SU-DHL-6 (cell line): ENCODE measurements around the gene IL17B.

Experiments used
- H2AFZ ChIP-seq: fragments of 200-600 bp; sonication (generic); 2 replicates; pipeline ENCODE4 v1.6.1; 2014; ENCODE audit warnings: low read depth, mild to moderate bottlenecking, moderate library complexity, mixed read lengths, antibody characterized with exemption, low read length; ENCODE audit not compliant: severe bottlenecking
- H3F3A ChIP-seq: fragments of 200-600 bp; shearing (Covaris generic); 2 replicates; pipeline ENCODE4 v1.6.0; 2016; ENCODE audit warnings: antibody characterized with exemption, mild to moderate bottlenecking; ENCODE audit not compliant: insufficient read depth
- H3K27ac ChIP-seq: fragments of 200-600 bp; sonication (generic); 2 replicates; pipeline ENCODE4 v1.5.1; 2016; ENCODE audit warnings: low read depth, mild to moderate bottlenecking, low read length, moderate library complexity, mixed read lengths
- H3K27me3 ChIP-seq: fragments of 200-600 bp; sonication (generic), shearing (Covaris generic); 2 replicates; pipeline ENCODE4 v1.6.0; 2014; ENCODE audit warnings: mild to moderate bottlenecking, low read length
- H3K36me3 ChIP-seq: fragments of 200-600 bp; sonication (generic); 2 replicates; pipeline ENCODE4 v1.6.1; 2014; ENCODE audit warnings: mild to moderate bottlenecking, low read length, mixed read lengths
- H3K4me2 ChIP-seq: fragments of 300-600, 200-600 bp; shearing (Covaris generic), sonication (generic); 2 replicates; pipeline ENCODE4 v1.6.0; 2014; ENCODE audit warnings: low read length, low read depth, mild to moderate bottlenecking; ENCODE audit not compliant: poor library complexity, severe bottlenecking
- H3K4me3 ChIP-seq: fragments of 200-600 bp; sonication (generic); 2 replicates; pipeline ENCODE4 v1.5.1; 2014; ENCODE audit warnings: antibody characterized with exemption, low read length, mild to moderate bottlenecking, mixed read lengths; ENCODE audit not compliant: insufficient read depth, poor library complexity, severe bottlenecking
- H3K79me2 ChIP-seq: fragments of 200-600 bp; sonication (generic); 2 replicates; pipeline ENCODE4 v1.6.1; 2014; ENCODE audit warnings: mild to moderate bottlenecking, low read length, moderate library complexity; ENCODE audit not compliant: insufficient read depth
- H3K9ac ChIP-seq: fragments of 200-600 bp; sonication (generic); 2 replicates; pipeline ENCODE4 v1.7.0; 2014; ENCODE audit warnings: mild to moderate bottlenecking, low read length
- H3K9me2 ChIP-seq: fragments of 200-600 bp; sonication (generic); replicated peaks from 2 replicates; pipeline ENCODE4 v1.6.1; 2014; ENCODE audit warnings: low read length; ENCODE audit not compliant: insufficient read depth
- H3K9me3 ChIP-seq: fragments of 200-600 bp; sonication (generic); 2 replicates; pipeline ENCODE4 v1.6.1; 2014; ENCODE audit warnings: low read length, mixed read lengths; ENCODE audit not compliant: insufficient read depth
- H4K20me1 ChIP-seq: fragments of 200-600 bp; sonication (generic); 2 replicates; pipeline ENCODE4 v1.6.1; 2014; ENCODE audit warnings: low read depth, mild to moderate bottlenecking, antibody characterized with exemption, low read length, moderate library complexity, mixed read lengths
- EZH2phosphoT487 ChIP-seq: fragments of 200-600 bp; sonication (generic), shearing (Covaris generic); conservative IDR thresholded peaks from 2 replicates; pipeline ENCODE4 v1.6.1; 2018; ENCODE audit warnings: mild to moderate bottlenecking, antibody characterized with exemption, low read length, moderate library complexity, mixed read lengths
- TF ChIP-seq, protein P1 (sequence below): fragments of 200-600 bp; sonication (generic); IDR thresholded peaks from one replicate; pipeline ENCODE4 v1.5.1; 2017; ENCODE audit warnings: antibody characterized with exemption, mild to moderate bottlenecking, low read length, moderate library complexity; ENCODE audit not compliant: insufficient read depth, poor library complexity, severe bottlenecking

Gene IL17B

DNA sequence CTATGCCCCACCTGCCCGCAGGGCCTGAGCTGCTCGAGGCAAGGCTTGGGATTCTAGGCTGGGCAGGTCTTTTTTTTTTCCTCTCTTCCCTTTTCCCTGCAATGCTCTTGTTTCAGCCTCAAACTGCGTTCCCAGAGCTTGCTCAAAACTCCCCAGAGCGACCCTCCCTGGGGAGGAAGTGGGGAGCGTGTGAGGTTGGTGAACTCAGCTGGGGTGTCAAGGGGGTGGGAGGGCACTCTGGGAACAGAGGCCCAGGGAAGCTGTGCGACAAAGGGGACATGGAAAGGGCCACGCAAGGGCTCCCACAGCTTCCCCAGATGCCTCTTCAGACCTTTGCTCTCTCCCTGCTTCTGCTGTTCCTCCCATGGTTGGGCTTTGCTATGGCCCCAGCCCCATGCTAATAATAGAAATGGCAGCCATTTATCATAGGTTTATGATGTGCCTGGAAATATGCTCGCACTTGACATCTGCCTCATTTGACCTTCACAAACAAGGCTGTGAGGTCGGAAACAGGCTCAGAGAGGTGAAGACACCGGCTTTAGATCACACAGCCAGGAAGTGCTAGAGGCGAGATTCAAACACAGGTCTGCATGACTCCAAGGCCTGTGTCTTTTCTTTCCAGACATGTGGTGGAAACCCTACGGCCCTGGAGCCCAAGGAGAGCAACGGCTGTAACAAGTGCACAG, 40.9 kb upstream of the IL17B start:
- no peaks in the 10 kb centered on the region for H3K9me3 ChIP-seq
- H3K36me3 ChIP-seq: no peaks in the 10 kb centered on the region
- TF ChIP-seq, protein P1, sequence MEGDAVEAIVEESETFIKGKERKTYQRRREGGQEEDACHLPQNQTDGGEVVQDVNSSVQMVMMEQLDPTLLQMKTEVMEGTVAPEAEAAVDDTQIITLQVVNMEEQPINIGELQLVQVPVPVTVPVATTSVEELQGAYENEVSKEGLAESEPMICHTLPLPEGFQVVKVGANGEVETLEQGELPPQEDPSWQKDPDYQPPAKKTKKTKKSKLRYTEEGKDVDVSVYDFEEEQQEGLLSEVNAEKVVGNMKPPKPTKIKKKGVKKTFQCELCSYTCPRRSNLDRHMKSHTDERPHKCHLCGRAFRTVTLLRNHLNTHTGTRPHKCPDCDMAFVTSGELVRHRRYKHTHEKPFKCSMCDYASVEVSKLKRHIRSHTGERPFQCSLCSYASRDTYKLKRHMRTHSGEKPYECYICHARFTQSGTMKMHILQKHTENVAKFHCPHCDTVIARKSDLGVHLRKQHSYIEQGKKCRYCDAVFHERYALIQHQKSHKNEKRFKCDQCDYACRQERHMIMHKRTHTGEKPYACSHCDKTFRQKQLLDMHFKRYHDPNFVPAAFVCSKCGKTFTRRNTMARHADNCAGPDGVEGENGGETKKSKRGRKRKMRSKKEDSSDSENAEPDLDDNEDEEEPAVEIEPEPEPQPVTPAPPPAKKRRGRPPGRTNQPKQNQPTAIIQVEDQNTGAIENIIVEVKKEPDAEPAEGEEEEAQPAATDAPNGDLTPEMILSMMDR: no peak
- no peak for TF ChIP-seq EZH2phosphoT487
- H3K4me3 ChIP-seq: no peak overlapping the region
- H3K4me2 ChIP-seq: no peak overlapping the region
- no peaks in the 10 kb centered on the region for H3F3A ChIP-seq
- no peaks in the 10 kb centered on the region for H3K79me2 ChIP-seq
- H3K9ac ChIP-seq: no peak overlapping the region
- H3K27ac ChIP-seq: no peak overlapping the region
- H3K27me3 ChIP-seq: no peaks in the 10 kb centered on the region
- H4K20me1 ChIP-seq: no peaks in the 10 kb centered on the region
- no peaks in the 10 kb centered on the region for H3K9me2 ChIP-seq
- no peak overlapping the region for H2AFZ ChIP-seq

DNA sequence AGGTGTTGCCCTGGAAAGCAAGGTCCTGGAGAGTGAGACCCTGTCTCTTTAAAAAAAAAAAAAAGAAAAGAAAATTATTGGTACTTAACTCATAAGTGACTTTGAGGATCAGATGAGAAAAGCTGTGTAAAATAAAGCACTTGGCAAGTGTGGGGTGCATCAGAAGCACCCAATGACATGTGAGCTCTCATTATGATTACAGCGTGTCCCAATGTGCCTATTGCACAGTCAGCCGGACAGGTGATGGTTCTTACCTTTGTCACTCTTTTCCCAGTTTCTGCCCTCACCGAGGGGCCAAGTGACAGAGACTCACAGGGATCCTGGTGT, 40.4 kb upstream of the IL17B start:
- Histone ChIP-seq H3K36me3 (no peaks in the 10 kb centered on the region), H3K9me3 (no peaks in the 10 kb centered on the region), H3K27me3 (no peaks in the 10 kb centered on the region), H3K27ac (no peak overlapping the region), H3K4me2 (no peak overlapping the region), H4K20me1 (no peaks in the 10 kb centered on the region), H3K4me3 (no peak overlapping the region), H3K79me2 (no peaks in the 10 kb centered on the region), H2AFZ (no peak overlapping the region), H3F3A (no peaks in the 10 kb centered on the region), H3K9me2 (no peaks in the 10 kb centered on the region), H3K9ac (no peak overlapping the region)
- no peak for TF ChIP-seq EZH2phosphoT487

DNA sequence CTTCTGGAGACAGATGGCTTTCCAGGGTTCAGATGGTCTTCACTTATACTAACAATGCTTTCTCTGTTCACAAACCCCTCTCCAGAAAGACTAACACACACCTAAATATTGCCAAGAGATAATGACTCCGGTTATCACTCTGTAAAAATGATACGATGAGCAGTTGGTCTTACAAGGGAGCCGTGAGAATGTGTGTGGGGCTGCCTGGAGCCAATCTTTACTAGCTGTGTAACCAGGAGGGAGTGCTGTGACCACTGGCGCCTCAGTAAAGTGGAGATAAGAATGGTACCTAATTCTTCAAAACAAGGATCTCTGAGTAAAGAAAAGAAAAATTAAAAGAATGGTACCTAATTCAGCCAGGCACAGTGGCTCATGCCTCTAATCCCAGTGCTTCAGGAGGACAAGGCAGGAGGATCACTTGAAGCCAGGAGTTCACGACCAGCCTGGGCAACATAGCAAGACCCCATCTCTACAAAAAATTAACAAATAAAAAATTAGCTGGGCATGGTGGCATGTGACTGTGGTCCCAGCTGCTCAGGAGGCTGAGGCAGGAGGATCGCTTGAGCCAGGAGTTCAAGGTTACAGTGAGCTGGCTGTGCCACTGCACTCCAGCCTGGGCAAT, 39.9 kb upstream of the IL17B start:
- no peak overlapping the region for H2AFZ ChIP-seq
- H3K27me3 ChIP-seq: no peaks in the 10 kb centered on the region
- H3K4me3 ChIP-seq: no peak overlapping the region
- H4K20me1 ChIP-seq: no peaks in the 10 kb centered on the region
- H3K79me2 ChIP-seq: no peaks in the 10 kb centered on the region
- TF ChIP-seq, protein P1: no peak
- TF ChIP-seq EZH2phosphoT487: no peak
- no peaks in the 10 kb centered on the region for H3F3A ChIP-seq
- H3K9me2 ChIP-seq: no peaks in the 10 kb centered on the region
- no peaks in the 10 kb centered on the region for H3K9me3 ChIP-seq
- H3K27ac ChIP-seq: no peak overlapping the region
- H3K4me2 ChIP-seq: no peak overlapping the region
- no peaks in the 10 kb centered on the region for H3K36me3 ChIP-seq
- H3K9ac ChIP-seq: no peak overlapping the region

DNA sequence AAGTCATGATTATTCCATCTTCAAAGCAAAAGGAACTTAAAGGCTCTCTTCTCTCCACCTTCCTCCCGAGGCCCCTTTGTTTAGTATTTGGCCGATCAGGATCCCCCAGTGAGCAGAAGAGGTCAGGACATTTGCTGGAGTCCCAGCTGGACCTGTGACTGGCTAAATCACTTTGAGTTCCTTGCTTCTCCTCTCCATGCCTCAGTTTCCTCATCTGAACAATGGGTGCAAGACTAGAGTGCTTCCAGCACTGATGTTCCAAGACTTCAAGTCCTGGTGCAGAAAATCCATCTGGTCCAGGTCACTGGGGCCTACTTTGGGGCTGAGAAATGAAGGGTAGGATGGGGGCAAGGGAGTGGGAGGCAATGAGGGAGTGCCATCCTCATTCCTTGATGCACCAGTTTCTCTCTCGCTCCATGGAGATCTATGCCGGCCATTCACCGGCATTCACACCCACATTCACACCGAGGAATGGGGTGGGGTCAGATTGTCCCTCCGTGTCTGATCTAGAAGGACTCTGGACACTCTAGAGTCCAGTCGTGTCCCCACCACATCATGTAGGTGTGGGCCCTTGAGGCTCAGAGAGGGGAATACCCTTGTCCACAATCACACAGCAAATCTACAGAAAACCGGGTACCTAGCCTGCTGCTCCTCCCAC, 38.7 kb upstream of the IL17B start:
- Histone ChIP-seq H2AFZ (no peak overlapping the region), H3F3A (no peaks in the 10 kb centered on the region), H3K27ac (no peak overlapping the region), H3K4me2 (no peak overlapping the region), H3K9ac (no peak overlapping the region), H3K9me3 (no peaks in the 10 kb centered on the region), H4K20me1 (no peaks in the 10 kb centered on the region), H3K79me2 (no peaks in the 10 kb centered on the region), H3K9me2 (no peaks in the 10 kb centered on the region), H3K27me3 (no peaks in the 10 kb centered on the region), H3K4me3 (no peak overlapping the region), H3K36me3 (no peaks in the 10 kb centered on the region)
- TF ChIP-seq, protein P1: no peak
- no peak for TF ChIP-seq EZH2phosphoT487
